Measurements from ENCODE around the gene DNAI1.
"Not testable (repeated sequence)": the region's sequence is repeated elsewhere in the genome, so short reads cannot be mapped to it uniquely, and the experiment has no call there.

Gene DNAI1

GRCh38 chr9:34514816-34515215 lies 56.2 kb downstream of the DNAI1 start:
- no peak for DNase-seq

GRCh38 chr9:34515959-34516358 lies 57.4 kb downstream of the DNAI1 start:
- no peak for DNase-seq

- no peak for DNase-seq
Observed at GRCh38 chr9:34517185-34517584, 58.6 kb downstream of the DNAI1 start.

GRCh38 chr9:34518110-34518616 lies 59.6 kb downstream of the DNAI1 start:
- no peak for DNase-seq

GRCh38 chr9:34518896-34519295 lies 60.3 kb downstream of the DNAI1 start:
- DNase-seq, result no peak

- DNase-seq, result no peak
Observed at GRCh38 chr9:34519321-34520020, 60.9 kb downstream of the DNAI1 start.

- DNase-seq, result no peak
Observed at GRCh38 chr9:34520096-34520495, 61.5 kb downstream of the DNAI1 start.

GRCh38 chr9:34520505-34521385 lies 62.1 kb downstream of the DNAI1 start:
- no peak for DNase-seq

GRCh38 chr9:34521406-34522045 lies 62.9 kb downstream of the DNAI1 start:
- DNase-seq, result no peak

- DNase-seq, result no peak
Observed at GRCh38 chr9:34522091-34522887, 63.7 kb downstream of the DNAI1 start.

- DNase-seq, result peak; percentile 39
Observed at GRCh38 chr9:34522971-34523797, 64.6 kb downstream of the DNAI1 start, which contains the start of gene ENHO. Gene ENHO (minus strand): TSS chr9:34522990. CDS start chr9:34521695, 1,295 bp downstream.

GRCh38 chr9:34524349-34524748 lies 65.7 kb downstream of the DNAI1 start:
- DNase-seq, result no peak

- no peak for DNase-seq
Observed at GRCh38 chr9:34526026-34526425, 67.4 kb downstream of the DNAI1 start.

GRCh38 chr9:34532041-34532440 lies 73.4 kb downstream of the DNAI1 start:
- not testable (repeated sequence) for DNase-seq

- no peak for DNase-seq
Observed at GRCh38 chr9:34536685-34537084, 78.1 kb downstream of the DNAI1 start.

- DNase-seq, result no peak
Observed at GRCh38 chr9:34540827-34541226, 82.2 kb downstream of the DNAI1 start.

- no peak for DNase-seq
Observed at GRCh38 chr9:34541540-34541939, 82.9 kb downstream of the DNAI1 start.

- no peak for DNase-seq
Observed at GRCh38 chr9:34544035-34544434, 85.4 kb downstream of the DNAI1 start.

- no peak for DNase-seq
Observed at GRCh38 chr9:34545497-34545896, 86.9 kb downstream of the DNAI1 start.

- no peak for DNase-seq
Observed at GRCh38 chr9:34546102-34546833, 87.7 kb downstream of the DNAI1 start.
